GM19193 (cell line): ENCODE data around the gene C6orf118.

Experiments used
- POLR2A ChIP-seq: IDR thresholded peaks from 4 replicates; pipeline ENCODE4 v1.6.1; 2011; ENCODE audit not compliant: insufficient read depth, insufficient read length; ENCODE audit errors: extremely low read depth

Gene C6orf118

GRCh38 chr6:165266191-165266590 lies 43.2 kb downstream of the C6orf118 start:
- TF ChIP-seq POLR2A: no peak

DNA sequence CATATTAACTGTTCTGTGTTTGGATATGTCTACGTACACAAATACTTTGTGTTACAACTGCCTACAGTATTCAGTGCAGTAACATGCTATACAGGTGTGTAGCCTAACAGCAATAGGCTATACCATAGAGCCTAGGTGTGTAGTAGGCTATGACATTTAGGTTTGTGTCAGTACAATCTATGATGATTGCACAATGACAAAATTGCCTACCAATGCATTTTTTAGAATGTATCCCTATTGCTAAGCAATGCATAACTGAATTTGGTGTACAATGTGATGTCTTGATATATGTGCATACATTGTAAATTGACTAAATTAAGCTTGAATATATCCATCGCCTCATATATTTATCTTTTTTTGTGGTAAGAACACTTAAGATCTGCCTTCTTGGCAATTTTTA lies 48.9 kb downstream of the C6orf118 start:
- TF ChIP-seq POLR2A: no peak

DNA sequence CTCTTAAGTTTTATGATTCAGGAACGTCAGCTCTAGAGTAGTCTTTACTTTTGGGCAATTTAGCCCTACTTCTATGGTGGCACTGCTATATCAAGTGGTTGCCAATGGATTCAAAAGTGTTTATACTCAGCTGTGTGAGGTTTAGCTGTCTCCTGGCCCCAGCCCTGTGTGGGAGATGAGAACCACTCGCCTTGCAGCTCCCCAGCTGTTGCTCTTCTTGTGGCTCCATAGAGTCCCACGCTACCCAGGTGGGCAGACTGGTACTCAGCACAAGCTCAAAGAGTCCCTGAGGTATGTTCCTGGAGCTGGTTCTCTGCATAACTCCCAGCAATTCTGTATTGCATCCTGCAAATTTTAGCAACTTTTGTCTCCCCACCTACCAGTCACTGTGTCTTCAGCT lies 59.6 kb downstream of the C6orf118 start:
- TF ChIP-seq POLR2A: no peak

GRCh38 chr6:165245701-165246100 lies 63.7 kb downstream of the C6orf118 start:
- no peak for TF ChIP-seq POLR2A

- no peak for TF ChIP-seq POLR2A
Observed at GRCh38 chr6:165245287-165245686, 64.1 kb downstream of the C6orf118 start.

DNA sequence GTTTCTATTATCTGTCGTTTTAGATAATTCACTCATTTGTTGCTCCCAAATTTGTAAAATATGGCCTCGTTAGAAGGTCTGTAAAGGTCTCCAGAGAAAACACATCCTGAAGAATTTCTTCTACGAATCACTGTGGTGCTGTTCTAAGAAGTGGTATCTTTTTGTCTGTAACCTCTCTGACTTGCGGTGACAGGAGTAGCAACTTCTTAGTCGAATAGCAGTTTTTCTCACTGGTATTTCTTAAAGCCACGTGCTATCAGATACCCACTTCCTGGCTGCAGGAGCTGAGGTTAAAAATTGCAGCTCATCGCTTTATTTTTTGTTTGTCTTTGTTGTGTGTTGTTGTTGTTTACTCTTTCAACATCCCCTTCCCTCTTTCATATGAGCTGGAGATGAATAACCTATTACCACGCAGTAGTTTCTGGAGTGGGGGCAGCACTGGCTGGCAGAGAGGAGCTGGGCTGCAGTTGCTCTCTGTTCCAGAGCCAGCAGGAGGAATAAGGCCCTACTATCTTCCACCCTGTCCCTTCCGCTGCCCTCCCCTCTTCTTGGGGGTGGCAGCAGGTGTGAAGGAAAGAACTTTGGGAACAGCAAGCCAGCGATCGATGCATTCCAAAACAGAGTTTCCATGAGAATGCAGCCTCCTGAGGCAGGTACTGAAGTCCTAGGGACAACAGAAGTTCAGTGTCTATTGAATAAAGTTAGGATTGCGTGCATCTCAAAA lies 64.7 kb downstream of the C6orf118 start:
- TF ChIP-seq POLR2A: no peak

GRCh38 chr6:165243801-165244200 lies 65.6 kb downstream of the C6orf118 start:
- TF ChIP-seq POLR2A: no peak

DNA sequence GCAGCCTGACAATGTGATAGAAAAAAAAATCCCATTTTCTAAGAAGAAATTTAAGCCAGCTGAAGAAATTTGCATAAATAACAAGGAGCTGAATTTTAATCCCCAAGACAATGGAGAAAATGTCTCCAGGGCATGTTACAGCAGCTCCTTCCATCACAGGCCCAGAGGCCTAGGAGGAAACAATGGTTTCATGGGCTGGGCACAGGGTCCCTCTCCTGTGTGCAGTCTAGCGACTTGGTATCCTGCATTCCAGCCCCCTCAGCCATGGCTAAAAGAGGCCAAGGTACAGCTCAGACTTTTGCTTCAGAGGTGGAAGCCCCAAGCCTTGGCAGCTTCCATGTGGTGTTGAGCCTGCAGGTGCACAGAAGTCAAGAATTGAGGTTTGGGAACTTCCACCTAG lies 73.1 kb downstream of the C6orf118 start:
- no peak for TF ChIP-seq POLR2A

DNA sequence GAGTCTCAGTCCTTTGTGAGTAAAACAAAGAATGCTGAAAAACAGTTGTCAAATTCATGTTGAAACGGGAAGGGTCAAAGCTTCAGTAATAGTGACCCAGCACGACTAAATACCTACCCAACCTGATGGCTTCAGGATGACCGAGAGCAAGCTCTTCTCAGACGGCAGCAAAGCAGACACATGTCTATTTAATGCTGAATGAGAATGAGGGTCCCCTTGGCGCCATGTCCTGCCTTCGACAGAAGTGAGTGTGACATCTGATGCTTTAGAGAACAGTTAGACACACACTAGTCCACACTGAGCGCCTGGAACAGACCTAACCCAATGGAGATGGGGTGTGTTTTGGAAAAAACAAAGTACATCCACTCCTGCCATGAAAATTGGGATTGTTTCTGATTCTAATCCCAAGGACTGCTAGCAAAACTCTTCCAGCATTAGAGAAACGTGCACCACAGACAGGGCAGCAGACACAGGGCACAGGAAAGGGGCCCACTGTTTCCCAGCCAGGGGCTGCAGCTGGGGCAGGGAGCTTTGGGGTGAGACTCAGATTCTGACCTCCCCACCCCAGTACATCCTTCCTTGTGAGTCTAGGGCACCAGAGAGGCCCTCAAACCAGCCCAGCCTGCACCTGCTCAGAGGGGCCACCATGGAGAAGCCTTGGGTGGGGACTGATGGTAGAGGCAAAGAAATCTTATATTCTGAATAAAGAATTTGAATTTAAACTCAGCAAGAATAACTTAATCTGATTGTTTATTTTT lies 76.5 kb downstream of the C6orf118 start:
- no peak for TF ChIP-seq POLR2A

DNA sequence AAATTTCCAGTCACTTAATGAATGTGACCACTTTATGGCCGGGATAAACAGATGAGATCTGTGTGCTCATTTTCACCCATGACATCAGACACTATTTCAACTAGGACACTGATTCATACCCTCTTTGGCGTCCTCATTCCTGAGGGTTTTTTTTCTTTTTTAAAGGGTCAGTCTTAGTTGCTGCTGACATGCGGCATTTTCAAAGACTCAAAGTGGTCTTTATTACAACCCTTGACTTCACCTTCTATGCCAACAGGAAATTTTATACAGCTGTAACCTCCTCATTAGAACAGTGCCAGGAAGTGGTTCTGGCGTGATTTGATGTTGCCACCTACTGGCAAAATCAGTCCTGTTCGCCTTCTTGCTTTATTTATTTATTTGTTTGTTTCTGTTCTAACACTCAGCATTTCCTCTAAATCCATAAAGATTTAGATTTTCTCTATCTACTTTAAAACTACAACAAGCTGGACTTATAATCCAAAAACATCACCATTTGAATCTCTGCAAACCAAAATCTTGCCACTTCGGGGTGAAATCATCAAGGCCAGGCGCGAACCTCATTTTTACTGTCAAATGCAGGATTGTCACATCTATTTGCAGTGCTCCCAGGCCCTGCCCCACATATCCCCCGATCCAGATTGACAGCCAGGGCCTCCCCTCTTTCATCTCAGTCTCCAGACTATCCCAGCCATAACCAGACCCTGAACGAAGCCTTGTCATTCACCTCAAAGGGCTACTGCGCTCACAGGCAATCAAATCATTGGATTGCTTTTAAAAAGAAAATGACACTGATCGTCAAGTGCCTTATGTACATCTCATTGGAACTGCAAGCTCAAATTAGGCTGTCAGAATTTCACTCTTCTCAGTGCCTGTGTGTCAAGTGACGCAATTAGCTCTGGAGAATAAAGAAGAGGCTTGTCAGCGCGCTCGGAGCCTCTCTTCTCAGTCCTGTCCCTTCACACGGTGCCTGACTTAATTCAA lies 77.5 kb downstream of the C6orf118 start:
- no peak for TF ChIP-seq POLR2A

- TF ChIP-seq POLR2A: no peak
Observed at GRCh38 chr6:165231177-165231576, 78.2 kb downstream of the C6orf118 start.
